GM19324 (cell line): ENCODE data around the gene MUC12.
"Not testable (repeated sequence)": the region's sequence is repeated elsewhere in the genome, so short reads cannot be mapped to it uniquely, and the experiment has no call there.

ENCODE experiments used
- ATAC-seq: cut with Tn5 transposase; IDR thresholded peaks from one replicate; pipeline ENCODE4 v1.9.1; 2021; ENCODE audit warnings: mild to moderate bottlenecking, moderate library complexity; ENCODE audit not compliant: unreplicated experiment, low FRiP score

MUC12 gene, protein sequence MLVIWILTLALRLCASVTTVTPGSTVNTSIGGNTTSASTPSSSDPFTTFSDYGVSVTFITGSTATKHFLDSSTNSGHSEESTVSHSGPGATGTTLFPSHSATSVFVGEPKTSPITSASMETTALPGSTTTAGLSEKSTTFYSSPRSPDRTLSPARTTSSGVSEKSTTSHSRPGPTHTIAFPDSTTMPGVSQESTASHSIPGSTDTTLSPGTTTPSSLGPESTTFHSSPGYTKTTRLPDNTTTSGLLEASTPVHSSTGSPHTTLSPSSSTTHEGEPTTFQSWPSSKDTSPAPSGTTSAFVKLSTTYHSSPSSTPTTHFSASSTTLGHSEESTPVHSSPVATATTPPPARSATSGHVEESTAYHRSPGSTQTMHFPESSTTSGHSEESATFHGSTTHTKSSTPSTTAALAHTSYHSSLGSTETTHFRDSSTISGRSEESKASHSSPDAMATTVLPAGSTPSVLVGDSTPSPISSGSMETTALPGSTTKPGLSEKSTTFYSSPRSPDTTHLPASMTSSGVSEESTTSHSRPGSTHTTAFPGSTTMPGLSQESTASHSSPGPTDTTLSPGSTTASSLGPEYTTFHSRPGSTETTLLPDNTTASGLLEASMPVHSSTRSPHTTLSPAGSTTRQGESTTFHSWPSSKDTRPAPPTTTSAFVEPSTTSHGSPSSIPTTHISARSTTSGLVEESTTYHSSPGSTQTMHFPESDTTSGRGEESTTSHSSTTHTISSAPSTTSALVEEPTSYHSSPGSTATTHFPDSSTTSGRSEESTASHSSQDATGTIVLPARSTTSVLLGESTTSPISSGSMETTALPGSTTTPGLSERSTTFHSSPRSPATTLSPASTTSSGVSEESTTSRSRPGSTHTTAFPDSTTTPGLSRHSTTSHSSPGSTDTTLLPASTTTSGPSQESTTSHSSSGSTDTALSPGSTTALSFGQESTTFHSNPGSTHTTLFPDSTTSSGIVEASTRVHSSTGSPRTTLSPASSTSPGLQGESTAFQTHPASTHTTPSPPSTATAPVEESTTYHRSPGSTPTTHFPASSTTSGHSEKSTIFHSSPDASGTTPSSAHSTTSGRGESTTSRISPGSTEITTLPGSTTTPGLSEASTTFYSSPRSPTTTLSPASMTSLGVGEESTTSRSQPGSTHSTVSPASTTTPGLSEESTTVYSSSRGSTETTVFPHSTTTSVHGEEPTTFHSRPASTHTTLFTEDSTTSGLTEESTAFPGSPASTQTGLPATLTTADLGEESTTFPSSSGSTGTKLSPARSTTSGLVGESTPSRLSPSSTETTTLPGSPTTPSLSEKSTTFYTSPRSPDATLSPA (N-terminal part only)

DNA sequence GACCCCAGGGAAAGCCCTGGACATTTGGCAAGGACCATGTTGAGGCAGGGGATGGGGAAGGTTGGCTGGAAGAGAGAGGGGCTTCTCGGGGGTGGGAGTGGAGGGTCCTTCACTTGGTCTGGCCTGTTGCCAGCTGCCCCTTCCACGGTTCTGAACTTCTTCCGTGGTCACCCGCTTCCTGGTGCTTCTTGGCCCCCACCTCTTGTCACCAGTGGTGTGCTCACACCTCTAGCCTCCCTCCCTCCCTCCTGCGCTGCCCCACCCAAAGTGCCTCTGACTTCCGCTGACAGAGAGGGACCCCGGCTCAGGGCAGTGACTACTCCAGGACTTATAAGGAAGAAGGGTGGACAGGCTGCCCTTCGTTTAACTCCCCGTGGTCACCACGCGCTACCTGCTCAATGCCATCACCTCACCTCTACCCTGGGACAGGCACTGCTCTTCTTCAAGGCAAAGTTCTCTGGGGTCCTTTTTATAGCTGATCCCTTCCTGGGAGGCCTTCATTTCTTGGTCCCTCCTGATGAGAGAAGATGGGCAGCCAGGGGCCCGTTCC lies at the start of gene MUC12:
Gene MUC12 (plus strand): TSS at position 500 of the 550 bp plus-strand sequence. CDS start 58 bp downstream, outside the sequence.
- no peak for ATAC-seq

- not testable (repeated sequence) for ATAC-seq
These were observed 49.5 kb upstream of the MUC12 start for GRCh38 chr7:100919779-100920437.

DNA sequence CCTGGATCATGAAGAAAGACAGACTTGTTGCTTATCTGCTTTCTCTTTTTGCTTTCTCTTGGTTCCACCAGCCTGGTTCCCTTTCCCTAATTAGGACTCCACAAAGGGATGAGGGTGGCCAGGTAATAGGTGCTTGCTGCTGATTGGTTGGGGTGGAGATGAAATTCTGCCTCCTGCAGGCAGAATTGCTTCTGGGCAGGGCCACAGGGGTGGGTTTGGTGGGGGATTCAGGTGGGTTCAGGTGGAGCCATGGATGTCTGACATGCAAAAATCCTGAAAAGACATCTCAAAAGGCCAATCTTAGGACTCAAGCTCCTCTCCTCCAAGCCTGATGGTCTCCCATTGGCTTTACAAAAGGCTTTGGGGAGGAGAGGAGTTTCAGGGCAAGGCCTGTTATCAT lies 48.3 kb upstream of the MUC12 start:
- ATAC-seq, result no peak

DNA sequence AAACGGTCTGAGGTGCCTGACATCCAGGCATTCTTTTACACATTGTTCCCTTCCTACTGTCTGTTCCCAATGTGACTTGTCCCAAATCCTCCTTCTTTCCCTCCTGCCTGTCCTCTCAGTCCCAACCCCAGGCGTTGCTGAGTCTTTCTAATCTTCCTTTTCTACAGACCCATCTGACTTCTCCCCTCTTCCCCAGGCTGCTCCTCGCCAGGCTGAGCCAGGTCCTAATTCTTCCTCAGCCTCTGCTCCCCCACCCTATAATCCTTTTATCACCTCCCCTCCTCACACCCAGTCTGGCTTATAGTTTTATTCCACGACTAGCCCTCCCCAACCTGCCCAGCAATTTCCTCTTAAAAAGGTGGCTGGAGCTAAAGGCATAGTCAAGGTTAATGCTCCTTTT lies 45.7 kb upstream of the MUC12 start:
- not testable (repeated sequence) for ATAC-seq

- no peak for ATAC-seq
These were observed 39.6 kb upstream of the MUC12 start for GRCh38 chr7:100929808-100930174.

GRCh38 chr7:100933734-100934133 lies 35.6 kb upstream of the MUC12 start:
- no peak for ATAC-seq

DNA sequence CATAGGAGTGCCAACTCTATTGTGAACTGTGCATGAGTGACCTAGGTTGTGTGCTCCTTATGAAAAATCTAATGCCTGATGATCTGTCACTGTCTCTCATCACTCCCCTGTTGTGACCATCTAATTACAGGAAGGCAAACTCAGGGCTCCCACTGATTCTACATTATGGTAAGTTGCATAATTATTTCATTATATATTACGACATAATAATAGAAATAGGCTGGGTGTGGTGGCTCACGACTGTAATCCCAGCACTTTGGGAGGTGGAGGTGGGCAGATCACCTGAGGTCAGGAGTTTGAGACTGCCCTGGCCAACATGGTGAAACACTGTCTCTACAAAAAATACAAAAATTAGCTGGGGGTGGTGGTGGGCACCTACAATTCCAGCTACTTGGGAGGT lies 34.0 kb upstream of the MUC12 start:
- ATAC-seq, result not testable (repeated sequence)

DNA sequence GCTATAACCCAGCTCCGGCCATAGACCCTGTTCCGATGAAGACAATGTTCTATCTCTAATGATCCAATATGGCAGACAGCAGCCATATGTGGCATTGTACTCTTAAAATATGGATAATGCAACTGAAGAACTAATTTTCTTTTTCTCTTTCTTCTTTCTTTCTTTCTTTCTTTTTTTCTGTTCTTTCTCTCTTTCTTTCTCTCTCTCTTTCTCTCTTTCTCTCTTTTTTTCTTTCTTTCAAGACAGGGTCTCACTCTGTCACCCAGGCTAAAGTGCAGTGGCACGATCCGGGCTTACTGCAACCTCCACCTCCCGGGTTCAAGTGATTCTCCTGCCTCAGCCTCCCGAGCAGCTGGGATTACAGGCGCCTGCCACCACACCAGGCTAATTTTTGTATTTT lies 33.2 kb upstream of the MUC12 start:
- not testable (repeated sequence) for ATAC-seq

- no peak for ATAC-seq
These were observed 27.2 kb upstream of the MUC12 start for GRCh38 chr7:100942045-100942774.

DNA sequence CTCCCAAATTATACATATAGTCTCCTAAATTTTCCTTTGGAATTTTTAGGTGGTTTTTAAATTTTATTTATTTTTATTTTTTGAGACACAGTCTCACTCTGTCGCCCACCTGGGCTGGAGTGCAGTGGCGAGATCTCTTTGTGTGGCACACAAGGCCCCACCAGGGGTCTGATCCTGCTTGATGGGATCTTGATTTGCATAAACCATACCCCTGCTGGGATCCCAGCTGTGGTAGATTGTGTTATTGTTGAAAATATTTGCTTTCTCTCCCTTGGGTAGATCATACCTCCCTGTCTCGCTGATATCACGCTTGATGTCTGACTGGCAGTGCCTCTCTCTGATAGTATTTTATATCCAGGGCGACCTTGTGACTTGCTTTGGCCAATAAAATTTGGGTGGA lies 25.7 kb upstream of the MUC12 start:
- ATAC-seq, result no peak

DNA sequence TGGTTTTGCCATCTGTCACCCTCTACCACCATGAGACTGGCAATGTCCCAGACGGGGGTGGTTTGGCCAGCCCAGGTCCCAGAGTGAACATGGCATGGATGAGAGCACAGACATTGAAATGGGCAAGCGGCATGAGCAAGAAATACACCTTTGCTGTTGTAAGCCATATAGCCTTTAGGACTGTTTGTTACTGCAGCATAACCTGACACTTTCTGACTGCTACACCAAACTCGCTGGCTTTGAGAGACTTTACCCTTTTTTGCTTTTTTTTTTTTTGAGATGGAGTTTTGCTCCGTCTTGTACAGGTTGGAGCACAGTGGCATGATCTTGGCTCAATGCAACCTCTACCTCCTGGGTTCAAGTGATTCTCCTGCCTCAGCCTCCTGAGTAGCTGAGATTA lies 25.2 kb upstream of the MUC12 start:
- no peak for ATAC-seq

DNA sequence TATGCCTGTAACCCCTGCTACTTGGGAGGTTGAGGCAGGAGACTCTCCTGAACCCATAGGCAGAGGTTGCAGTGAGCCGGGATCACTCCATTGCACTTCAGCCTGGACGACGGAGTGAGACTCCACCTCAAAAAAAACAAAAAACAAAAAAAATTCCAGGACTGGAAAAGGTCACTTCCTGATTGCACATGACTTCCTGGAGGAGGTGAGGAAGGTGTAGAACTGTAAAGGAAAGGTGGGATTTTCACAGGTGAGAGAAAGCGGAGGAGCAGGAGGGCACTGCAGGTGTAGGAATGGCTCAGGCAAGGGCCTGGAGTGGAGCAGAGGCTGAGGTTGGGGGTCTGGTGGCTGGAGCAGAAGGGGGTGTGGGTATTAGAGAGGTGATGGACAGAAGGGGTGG lies 23.3 kb upstream of the MUC12 start:
- ATAC-seq, result no peak

DNA sequence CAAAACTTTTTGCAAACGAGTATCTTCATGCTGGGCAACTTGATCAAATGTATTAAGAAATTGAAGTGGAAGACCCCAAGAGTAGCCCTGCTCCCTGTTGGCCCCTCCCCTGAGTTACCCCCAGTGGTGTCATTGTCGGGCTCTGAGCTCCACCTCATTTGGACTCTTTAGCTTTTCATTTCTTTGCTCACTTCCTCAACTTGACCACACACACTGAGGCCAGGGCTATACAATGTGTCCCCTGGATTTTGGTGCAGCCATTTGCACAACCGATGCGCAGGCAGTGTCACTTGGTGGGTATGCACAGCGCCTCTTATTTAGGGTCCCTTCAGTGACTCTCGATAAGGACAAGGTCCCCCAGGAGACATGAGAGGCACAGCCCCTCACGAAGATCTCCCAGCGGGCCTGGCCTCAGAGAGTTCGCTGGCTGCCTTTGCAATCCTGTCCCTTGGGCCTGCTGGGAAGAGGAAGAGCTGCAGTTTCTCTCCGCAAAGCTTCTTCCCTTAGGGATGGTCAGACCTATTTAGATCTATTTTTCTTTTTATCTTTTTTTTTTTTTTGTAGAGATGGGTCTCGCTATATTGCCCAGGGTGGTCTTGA lies 22.5 kb upstream of the MUC12 start:
- no peak for ATAC-seq

- no peak for ATAC-seq
These were observed 21.6 kb upstream of the MUC12 start for GRCh38 chr7:100947792-100948191.

- no peak for ATAC-seq
These were observed 20.0 kb upstream of the MUC12 start, which contains the start of gene MUC3A for GRCh38 chr7:100949227-100949932. Gene MUC3A (plus strand): TSS chr7:100949534. CDS start chr7:100949625, 91 bp downstream.

DNA sequence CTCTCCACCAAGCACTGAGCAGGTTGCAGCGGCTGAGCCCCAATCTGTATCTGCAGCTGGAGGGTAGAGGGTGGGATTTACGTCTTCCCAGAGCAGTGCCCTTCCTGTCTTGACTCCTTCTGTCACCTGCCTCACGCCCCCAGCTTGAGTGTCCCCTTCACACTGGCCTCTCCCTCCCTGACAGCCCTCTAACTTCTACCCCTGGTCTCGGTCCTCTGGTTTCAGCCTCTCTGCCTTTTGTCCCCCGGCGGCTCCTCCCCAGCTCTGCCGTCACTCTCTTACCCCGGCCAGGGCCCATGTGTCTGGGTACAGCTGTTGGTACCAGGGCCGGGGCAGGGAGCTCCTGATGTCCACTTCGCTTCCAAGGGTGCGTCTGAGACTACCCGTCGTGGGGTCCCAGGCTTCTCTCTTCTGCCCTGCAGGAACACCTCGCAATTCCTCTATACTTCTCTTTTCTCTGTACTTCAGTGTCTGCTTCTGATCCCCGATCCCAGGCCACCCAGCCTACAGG lies 19.4 kb upstream of the MUC12 start:
- ATAC-seq, result no peak

DNA sequence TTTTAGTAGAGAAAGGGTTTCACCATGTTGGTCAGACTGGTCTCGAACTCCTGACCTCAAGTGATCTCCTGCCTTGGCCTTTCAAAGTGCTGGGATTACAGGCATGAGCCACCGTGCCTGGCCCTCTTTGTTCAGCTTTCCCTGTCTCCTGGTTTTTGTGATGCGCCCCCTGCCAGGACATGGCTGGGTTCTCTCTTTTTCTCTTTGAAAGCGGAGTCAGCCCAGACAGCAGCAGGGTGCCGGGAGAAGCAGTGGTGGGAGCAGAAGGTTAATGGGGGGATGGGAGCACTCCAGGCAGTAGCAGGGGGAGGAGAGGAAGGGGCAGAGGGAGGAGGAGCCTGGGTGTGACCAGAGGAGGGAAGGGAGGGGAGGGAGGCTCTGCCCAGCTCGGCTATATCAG lies 18.2 kb upstream of the MUC12 start:
- ATAC-seq, result no peak
